ENCODE measurements around the gene EPHA6.
"Not testable (repeated sequence)": the region's sequence is repeated elsewhere in the genome, so short reads cannot be mapped to it uniquely, and the experiment has no call there.

Gene EPHA6

DNA sequence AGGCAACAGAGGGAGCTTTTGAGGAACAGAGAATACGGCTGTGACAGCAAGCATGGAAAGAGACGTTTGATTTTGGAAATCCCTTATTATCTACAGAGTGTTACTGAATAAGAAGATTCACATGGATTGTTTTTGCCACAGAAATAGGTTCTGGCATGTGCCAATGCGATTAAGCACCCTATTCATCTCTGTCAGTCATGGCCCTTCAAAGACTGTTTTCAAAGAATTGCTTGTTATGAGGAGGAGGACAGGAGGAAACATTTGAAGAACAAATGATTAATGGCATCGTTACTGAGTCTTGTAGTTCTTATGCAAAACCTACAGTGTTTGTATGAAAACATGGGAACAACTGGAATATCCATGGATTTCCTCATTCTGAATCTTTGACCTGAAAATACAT is 86.2 kb downstream of the EPHA6 start:
- DNase-seq (ENCODE audit: low read depth in 1 of 2, low spot score in 1 of 2): no peak

DNA sequence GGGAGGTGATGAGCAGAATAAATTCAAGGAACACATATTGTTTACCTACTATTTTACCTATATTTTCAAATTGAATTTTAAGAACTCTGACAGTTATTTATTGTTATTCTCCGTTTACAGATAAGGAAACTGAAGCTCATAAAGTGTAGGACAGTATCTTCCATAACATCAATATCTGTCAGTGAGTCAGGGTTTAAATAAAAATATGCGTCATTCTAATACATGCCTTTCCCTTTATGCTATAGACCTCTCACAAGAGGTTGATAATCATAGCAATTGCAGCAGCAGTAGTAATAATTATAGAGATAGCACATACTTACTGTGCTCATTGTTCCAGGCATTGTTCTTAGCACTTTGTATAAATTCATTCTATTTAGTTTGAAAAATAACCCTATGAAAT is 101.1 kb downstream of the EPHA6 start:
- no peak for DNase-seq (ENCODE audit: low read depth in 1 of 2, low spot score in 1 of 2)

- no peak for DNase-seq (ENCODE audit: low read depth in 1 of 2, low spot score in 1 of 2)
Measured at GRCh38 chr3:96931119-96931862, 116.9 kb downstream of the EPHA6 start.

GRCh38 chr3:96942131-96942530 is 127.7 kb downstream of the EPHA6 start:
- DNase-seq (ENCODE audit: low read depth in 1 of 2, low spot score in 1 of 2): not testable (repeated sequence)

DNA sequence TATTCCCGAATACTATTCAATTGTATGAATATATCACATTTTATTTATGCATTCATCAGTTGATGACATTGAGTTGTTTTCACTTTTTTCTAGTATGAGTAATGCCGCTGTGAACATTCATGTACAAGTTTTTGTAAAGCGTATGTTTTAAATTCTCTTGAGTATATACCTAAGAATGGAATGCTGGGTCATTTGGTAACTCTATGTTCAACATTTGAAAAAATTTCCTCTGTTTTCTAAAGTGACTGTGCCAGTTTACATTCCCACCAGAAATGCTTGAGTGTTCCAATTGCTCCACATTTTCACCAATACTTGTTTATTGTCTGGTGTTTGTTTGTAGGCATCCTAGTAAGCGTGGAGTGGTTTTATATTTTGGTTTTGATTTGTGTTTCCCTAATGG is 144.5 kb downstream of the EPHA6 start:
- DNase-seq (ENCODE audit: low read depth in 1 of 2, low spot score in 1 of 2): no peak

DNA sequence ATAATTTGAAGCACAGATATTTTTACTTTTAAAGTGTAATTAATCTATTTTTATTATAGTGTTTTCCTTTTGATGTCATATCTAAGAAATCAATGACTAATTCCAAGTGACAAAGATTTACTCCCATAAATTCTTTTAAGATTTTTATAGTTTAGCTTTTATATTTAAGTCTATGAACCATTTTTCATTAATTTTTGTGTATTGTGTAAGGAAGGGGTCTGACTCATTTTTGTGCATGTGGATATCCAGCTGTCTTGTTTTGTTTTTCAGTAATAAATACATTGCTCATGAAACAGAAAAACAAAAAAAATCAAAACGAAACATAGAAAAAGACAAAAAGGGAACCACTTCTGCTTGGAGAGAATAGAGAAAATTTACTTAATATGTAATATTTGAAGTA is 145.1 kb downstream of the EPHA6 start:
- no peak for DNase-seq (ENCODE audit: low read depth in 1 of 2, low spot score in 1 of 2)

DNA sequence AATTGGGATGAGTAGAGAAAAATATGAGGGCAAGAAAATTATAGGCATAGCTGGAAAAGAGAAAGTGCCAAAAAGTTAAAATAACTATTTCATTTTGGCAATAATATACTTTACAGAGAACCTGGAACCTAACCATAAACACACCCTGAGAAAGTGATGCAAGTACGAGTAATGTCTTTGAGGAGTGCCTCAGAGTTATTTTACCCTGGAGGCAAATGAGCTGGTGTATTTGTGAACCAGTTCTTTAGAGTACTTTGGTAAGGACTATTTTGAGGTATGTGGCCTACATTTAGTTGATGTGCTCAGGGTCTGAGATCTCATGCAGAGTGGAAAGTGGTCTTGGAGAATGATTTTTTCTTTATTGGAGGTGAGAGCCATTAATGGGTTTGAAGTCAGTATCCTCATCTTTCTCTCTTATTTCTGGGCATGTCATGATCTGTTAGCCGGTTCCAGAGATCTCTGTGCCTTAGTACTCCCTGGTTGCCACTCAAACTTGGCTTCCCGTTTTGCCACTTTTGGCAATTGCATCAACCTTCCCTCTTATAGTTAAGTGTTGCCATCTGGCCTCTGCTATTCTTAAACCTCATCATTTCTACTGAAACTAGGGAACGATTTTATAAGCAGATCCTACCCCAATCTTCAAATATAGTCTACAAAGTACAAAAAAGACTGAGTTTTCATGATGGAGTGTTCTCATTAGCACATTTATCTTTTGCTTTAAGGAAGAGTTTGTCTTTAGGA is 145.7 kb downstream of the EPHA6 start:
- no peak for DNase-seq (ENCODE audit: low read depth in 1 of 2, low spot score in 1 of 2)

DNA sequence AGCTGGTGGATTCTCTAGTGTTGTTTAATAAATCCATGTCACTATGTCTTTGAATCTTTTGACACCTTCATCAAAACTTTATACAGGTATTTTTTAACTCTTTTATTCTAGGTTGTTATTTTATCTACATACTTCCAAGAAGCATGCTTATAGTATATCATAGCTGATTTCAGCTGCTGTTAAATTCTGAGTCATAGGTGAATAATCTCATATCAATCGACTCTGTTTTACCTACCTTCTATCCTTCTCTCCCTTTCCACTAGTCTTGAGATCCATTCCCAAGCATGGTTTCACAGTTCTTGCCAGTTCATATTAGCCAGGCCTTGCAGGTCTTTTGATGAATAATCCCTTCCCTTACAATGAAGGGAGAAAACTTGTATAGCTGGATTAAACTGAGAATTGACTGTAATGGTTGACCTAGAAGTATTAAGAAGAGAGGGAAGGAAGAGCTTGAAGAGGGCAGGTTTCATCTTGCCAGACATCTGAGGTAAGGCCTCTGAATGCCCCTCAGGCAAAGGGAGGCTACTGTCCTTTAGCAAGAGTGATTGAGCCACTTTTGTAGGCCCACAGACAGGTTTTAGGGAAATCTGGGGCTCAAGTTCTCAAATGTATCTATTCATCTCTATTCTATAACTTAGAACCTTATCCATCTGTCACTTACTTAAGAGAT is 146.4 kb downstream of the EPHA6 start:
- no peak for DNase-seq (ENCODE audit: low read depth in 1 of 2, low spot score in 1 of 2)

DNA sequence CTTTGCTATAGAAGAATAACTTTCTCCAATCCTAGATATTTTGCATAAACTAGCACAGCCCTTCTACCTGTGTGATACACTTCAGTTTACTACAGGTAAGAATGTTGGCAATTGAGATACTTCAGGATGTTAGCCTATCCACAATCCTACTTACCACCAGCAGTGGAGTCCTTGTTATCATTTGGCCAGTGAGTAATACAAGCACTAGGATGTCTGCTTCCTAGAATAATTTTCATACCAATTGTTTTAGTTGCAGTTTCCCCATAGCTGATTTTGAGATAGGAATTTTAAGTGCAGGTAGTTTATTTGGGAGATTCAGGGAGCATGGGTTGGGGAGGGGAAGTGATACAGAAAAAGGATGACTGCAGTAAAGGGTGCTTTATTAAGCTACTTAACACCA is 147.2 kb downstream of the EPHA6 start:
- no peak for DNase-seq (ENCODE audit: low read depth in 1 of 2, low spot score in 1 of 2)

DNA sequence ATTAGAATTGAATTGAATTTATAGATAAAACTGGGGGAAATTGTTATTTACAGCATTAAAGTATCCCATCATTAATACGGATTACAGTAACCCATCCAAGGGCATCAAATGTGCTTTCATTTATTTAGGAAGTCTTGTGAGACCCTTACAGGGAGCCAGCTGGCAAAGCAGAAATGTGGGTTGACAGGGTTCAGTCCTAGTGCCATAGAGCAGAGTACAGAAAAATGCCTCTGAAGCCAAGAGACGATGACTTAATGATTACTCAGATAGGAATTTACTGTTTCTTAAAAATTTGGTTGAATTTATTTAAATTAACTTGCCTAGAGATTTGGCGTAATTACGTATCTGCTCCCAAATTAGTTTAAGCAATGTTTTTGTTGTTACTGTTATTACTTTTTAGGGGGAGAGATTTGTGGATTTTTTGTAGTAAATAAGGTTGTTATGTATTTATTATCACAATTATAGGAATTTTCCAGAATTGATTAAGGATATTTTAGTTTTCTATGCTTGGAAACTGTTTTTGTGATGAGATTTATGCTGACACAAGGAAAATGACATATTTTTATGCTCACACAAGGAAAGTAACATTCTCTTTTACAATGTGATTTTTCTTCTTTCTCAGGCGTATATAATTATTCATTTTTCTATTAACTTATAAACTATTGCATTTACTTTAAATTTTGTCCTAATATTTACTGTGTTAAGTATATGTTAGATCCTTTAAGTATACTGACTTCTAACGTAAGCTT is 152.0 kb downstream of the EPHA6 start:
- no peak for DNase-seq (ENCODE audit: low read depth in 1 of 2, low spot score in 1 of 2)

DNA sequence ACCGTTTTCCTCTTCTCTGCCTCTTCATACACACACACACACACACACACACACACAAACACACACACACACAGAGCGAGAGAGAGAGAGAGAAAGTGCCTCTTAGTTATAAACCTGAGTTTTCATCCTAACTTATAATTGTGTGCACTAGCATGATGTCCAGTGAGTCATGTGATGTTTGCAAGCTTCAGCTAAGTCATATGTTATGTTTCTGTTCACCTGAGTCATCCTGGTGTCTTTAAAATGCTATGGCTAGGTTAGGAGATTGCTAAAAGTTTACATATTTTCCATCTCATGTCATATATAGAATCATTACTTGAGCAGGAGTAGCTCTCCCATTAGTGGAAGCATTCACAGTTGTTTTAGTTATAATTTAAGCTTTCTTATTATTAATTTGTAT is 155.8 kb downstream of the EPHA6 start:
- DNase-seq (ENCODE audit: low read depth in 1 of 2, low spot score in 1 of 2): no peak

- DNase-seq (ENCODE audit: low read depth in 1 of 2, low spot score in 1 of 2): no peak
Measured at GRCh38 chr3:96977671-96978070, 163.3 kb downstream of the EPHA6 start.

DNA sequence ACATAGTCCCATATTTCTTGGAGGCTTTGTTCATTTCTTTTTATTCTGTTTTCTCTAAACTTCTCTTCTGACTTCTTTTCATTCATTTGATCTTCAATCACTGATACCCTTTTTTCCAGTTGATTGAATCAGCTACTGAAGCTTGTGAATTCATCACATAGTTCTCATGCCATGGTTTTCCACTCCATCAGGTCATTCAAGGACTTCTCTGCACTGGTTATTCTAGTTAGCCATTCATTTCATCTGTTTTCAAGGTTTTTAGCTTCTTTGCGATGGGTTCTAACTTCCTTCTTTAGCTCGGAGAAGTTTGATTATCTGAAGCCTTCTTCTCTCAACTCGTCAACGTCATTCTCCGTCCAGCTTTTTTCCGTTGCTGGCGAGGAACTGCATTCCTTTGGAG is 169.3 kb downstream of the EPHA6 start:
- not testable (repeated sequence) for DNase-seq (ENCODE audit: low read depth in 1 of 2, low spot score in 1 of 2)

DNA sequence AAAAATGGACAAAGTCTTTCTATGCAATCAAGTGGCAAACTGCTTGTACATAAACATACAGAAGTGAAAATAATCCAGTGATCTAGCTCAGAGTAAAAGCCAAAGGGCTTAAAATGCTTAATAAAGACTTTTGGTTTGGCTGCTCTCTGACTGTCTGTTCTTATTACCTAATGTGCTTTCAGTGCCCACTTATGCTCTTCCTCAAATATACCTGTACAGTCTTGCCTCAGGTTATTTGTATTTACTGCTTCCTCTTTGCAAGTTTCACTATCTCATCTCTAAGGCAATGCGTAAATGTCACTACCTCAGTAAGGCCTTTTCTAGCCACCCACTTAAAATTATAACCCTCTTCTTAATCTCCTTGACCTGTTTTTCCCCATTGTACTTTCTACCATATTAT is 171.8 kb downstream of the EPHA6 start:
- DNase-seq (ENCODE audit: low read depth in 1 of 2, low spot score in 1 of 2): no peak

DNA sequence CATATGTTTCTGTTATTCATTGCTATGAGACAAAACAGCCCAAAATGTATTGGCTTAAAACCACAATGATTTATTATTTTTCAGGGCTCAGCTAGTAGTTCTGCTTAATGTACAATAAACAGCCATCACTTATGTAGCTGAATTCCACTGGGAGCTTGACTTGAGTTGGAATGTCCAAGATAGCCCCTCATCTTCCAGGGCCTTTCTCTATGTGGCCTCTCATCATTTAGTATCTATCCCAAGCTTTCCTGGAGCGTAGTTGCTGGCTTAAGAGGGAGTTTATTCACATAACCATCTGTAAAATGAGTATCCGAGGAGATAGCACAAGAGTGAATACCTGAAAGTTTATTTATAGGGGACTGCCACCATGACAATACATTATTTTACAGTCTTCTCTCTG is 176.8 kb downstream of the EPHA6 start:
- DNase-seq (ENCODE audit: low read depth in 1 of 2, low spot score in 1 of 2): no peak

DNA sequence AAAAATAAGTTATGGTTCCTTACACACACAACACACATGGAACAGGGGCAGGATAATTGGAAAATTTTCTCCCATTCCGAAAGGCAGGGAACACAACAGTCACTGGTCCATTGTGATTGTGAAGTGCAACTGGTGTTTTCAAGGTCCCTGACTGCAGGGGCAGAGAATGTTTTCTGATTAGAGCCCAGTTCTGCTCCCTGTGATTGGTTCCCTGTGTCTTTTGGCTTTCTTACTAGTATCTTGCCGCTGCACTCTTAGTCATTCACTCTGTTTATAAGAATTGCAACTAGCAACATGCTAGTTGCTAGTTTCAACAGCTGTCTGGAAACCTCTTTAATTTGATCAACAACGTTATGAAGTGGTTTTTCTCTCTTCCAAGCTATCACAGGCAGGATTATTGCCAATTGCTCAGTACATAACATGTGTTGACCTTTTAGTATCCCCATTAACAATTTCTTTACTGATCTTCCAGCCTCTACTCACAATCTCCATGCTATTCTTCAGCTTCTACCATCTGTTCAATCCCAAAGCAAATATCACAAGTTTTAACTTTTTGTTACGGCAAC is 177.5 kb downstream of the EPHA6 start:
- DNase-seq (ENCODE audit: low read depth in 1 of 2, low spot score in 1 of 2): no peak

- DNase-seq (ENCODE audit: low read depth in 1 of 2, low spot score in 1 of 2): no peak
Measured at GRCh38 chr3:96994988-96995387, 180.6 kb downstream of the EPHA6 start.

DNA sequence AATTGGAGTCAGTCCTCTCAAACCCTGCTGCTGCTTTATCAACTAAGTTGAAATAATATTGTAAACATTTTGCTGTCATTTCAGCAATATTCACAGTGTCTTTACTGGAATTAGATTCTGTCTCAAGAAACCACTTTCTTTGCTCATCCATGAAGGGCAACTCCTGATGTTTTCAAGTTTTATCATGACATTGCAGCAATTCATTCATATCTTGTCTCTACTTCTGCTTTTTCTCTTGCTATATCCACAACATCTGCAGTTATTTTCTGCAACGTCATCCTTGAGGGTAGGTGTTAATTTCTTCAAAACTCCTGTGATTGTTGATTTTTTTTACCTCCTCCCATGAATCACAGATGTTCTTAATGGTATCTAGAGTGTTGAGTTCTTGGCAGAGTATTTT is 181.6 kb downstream of the EPHA6 start:
- no peak for DNase-seq (ENCODE audit: low read depth in 1 of 2, low spot score in 1 of 2)

GRCh38 chr3:97001611-97002010 is 187.2 kb downstream of the EPHA6 start:
- no peak for DNase-seq (ENCODE audit: low read depth in 1 of 2, low spot score in 1 of 2)

DNA sequence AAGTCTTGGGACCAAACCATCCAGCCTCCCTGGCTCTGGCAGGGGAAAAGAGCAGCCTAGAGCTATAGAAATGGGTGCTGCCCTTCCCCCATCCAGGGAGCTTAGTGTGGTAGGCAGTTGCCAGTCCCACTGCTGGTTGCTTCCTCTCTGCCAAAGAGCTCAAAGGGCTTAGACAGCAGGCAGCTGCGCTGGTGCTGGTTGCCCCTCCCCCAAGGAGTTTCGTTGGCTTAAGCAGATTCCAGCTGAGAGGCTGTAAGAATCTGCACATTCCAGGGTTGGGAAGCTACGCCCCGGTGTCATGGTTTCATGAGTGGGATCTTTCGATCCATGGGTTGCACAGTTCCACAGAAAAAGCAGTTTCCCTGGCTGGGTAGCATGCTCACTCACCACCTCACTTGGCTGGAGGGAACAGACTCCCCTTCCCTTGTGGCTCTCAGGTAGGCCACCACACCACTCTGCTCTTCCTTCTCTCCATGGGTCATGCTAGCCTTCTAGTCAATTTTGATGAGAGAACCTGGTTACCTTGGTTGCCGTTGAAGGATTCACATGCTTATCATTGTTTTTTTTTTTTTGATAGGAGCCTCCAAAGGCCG is 195.1 kb downstream of the EPHA6 start:
- no peak for DNase-seq (ENCODE audit: low read depth in 1 of 2, low spot score in 1 of 2)
